ENCODE measurements around the gene FAM184A. TPM values are rescaled to one million over a fixed set of nuclear protein-coding genes. Genes with fewer than 3 reads are reported as not detected.
A peak's percentile ranks its signal among the peaks of the same experiment; 100 is the strongest.

FAM184A gene
- total RNA-seq, 2 experiments from 2014 or later = 3.2 to 4.8 TPM

- H3K4me3 Mint-ChIP-seq = no peak overlapping the region
- intact Hi-C loops (cut with micrococcal nuclease) = no loop called here
- no peaks in the 10 kb centered on the region for H3K36me3 Mint-ChIP-seq (ENCODE audit: low read depth)
- H3K27ac Mint-ChIP-seq = no peak overlapping the region
- peaks cover 4% of the 10 kb centered on the region for H3K27me3 Mint-ChIP-seq
- CTCF ChIA-PET = interaction anchor here (2.1 kb wide), 1 partner anchor 8 kb away, joined by 6 read pairs; no protein-coding TSS in a partner anchor
- TF ChIP-seq CTCF (IDR thresholded peaks at IDR 0.05) = peak; percentile 56
- POLR2A ChIA-PET = no interaction called here
- peak; percentile 39 for DNase-seq
- no peaks in the 10 kb centered on the region for H3K4me1 Mint-ChIP-seq (ENCODE audit: low read depth)
- H3K9me3 Mint-ChIP-seq = no peaks in the 10 kb centered on the region
- no peak for ATAC-seq
These were observed 38.3 kb upstream of the FAM184A start for GRCh38 chr6:119116712-119117281.

GRCh38 chr6:119113961-119114360 lies 35.5 kb upstream of the FAM184A start:
- POLR2A ChIA-PET = no interaction called here
- Mint-ChIP-seq H3K4me1 (ENCODE audit: low read depth) (peaks cover 9% of the 10 kb centered on the region), H3K27me3 (peaks cover 4% of the 10 kb centered on the region)

GRCh38 chr6:119112812-119113530 lies 34.5 kb upstream of the FAM184A start:
- ChIA-PET CTCF (interaction anchor here (1.2 to 5.1 kb wide), 2 partner anchors 49 to 142 kb away, joined by 3 to 95 read pairs; no protein-coding TSS in a partner anchor), POLR2A (no interaction called here)
- DNase-seq = no peak
- TF ChIP-seq CTCF (IDR thresholded peaks at IDR 0.05) = no peak
- H3K27ac Mint-ChIP-seq = no peak overlapping the region
- no peak overlapping the region for H3K4me3 Mint-ChIP-seq
- H3K36me3 Mint-ChIP-seq (ENCODE audit: low read depth) = no peaks in the 10 kb centered on the region
- intact Hi-C loops (cut with micrococcal nuclease) = loop anchor here (5.0 kb wide), 1 partner anchor 831 kb away; no protein-coding TSS in a partner anchor
- no peak for ATAC-seq
- peaks cover 4% of the 10 kb centered on the region for H3K27me3 Mint-ChIP-seq
- no peaks in the 10 kb centered on the region for H3K9me3 Mint-ChIP-seq
- H3K4me1 Mint-ChIP-seq (ENCODE audit: low read depth) = peaks cover 10% of the 10 kb centered on the region

More at GRCh38 chr6:119113961-119114360, 35.5 kb upstream of the FAM184A start:
- H3K9me3 Mint-ChIP-seq = no peaks in the 10 kb centered on the region
- no peak overlapping the region for H3K4me3 Mint-ChIP-seq
- ATAC-seq (no peak), DNase-seq (no peak)
- no peaks in the 10 kb centered on the region for H3K36me3 Mint-ChIP-seq (ENCODE audit: low read depth)
- CTCF ChIA-PET = no interaction called here
- no peak for TF ChIP-seq CTCF (IDR thresholded peaks at IDR 0.05)
- H3K27ac Mint-ChIP-seq = no peak overlapping the region
- intact Hi-C loops (cut with micrococcal nuclease) = loop anchor here (5.0 kb wide), 1 partner anchor 832 kb away; no protein-coding TSS in a partner anchor

- peaks cover 12% of the 10 kb centered on the region for H3K4me1 Mint-ChIP-seq (ENCODE audit: low read depth)
- intact Hi-C loops (cut with micrococcal nuclease) = loop anchor here (2.0 to 5.0 kb wide), 2 partner anchors 142 to 829 kb away; no protein-coding TSS in a partner anchor
- H3K4me3 Mint-ChIP-seq = no peak overlapping the region
- no peaks in the 10 kb centered on the region for H3K9me3 Mint-ChIP-seq
- ChIA-PET POLR2A (interaction anchor here (0.6 to 1.0 kb wide), 2 partner anchors 10 to 563 kb away, joined by 3 read pairs; no protein-coding TSS in a partner anchor), CTCF (interaction anchor here (0.6 to 5.1 kb wide), 57 partner anchors 8 to 1135 kb away, joined by 3 to 95 read pairs (median 4); partner anchors contain the start of gene MCM9)
- H3K27ac Mint-ChIP-seq = no peak overlapping the region
- peak; percentile 60 for DNase-seq
- peaks cover 2% of the 10 kb centered on the region for H3K27me3 Mint-ChIP-seq
- no peaks in the 10 kb centered on the region for H3K36me3 Mint-ChIP-seq (ENCODE audit: low read depth)
- TF ChIP-seq CTCF (IDR thresholded peaks at IDR 0.05) = peak; percentile 62
- ATAC-seq = peak; percentile 88
These were observed 32.4 kb upstream of the FAM184A start for GRCh38 chr6:119110601-119111548.

Data from activated CD8-positive, alpha-beta T cell treated with anti-CD3 and anti-CD28 coated beads for 36 hours (primary cell).